Gastroesophageal sphincter (tissue), 4 donors: ENCODE measurements around the gene FOXN3. TPM values are rescaled to one million over a fixed set of nuclear protein-coding genes. Genes with fewer than 3 reads are reported as not detected.

Source experiments
- ATAC-seq: fragments of 150-250 bp; one replicate; pipeline ENCODE4 v1.9.1; 2016; ENCODE audit warnings: mild to moderate bottlenecking, moderate library complexity
- H3K27ac ChIP-seq, 4 donors: fragments of 200-600 bp; sonication (generic) in 3 of 4; 1 replicate in 3 of 4; 2 replicates in 1 of 4; pipeline ENCODE4 v1.5.1; 2016 to 2019
- H3K27me3 ChIP-seq: fragments of 200-600 bp; sonication (generic); one replicate; pipeline ENCODE4 v1.5.1; 2019
- H3K36me3 ChIP-seq, 2 donors: fragments of 200-600 bp; sonication (generic); one replicate each; pipeline ENCODE4 v1.5.1; 2019; ENCODE audit warnings: control low read depth in 1 of 2
- H3K4me1 ChIP-seq, 3 donors: fragments of 200-600 bp; sonication (generic); 1 replicate in 2 of 3; 2 replicates in 1 of 3; pipeline ENCODE4 v1.5.1; 2016 to 2019; ENCODE audit warnings: control low read depth in 2 of 3
- H3K4me3 ChIP-seq, 2 donors: fragments of 200-600 bp; sonication (generic); one replicate each; pipeline ENCODE4 v1.5.1; 2019; ENCODE audit warnings: mild to moderate bottlenecking in 1 of 2, moderate library complexity in 1 of 2
- H3K9me3 ChIP-seq, 3 donors: fragments of 200-600 bp; sonication (generic); one replicate each; pipeline ENCODE4 v1.5.1; 2017 to 2019; ENCODE audit warnings: control low read depth in 2 of 3
- CTCF ChIP-seq, 4 experiments: fragments of 200-600 bp in 2 of 4; fragments of 450-650 bp in 2 of 4; sonication (generic) in 1 of 4; IDR thresholded peaks; one replicate each; pipeline ENCODE4 v1.5.1; 2017 to 2019; ENCODE audit warnings: antibody characterized with exemption in 4 of 4, mild to moderate bottlenecking in 2 of 4, moderate library complexity in 2 of 4
- EP300 ChIP-seq: sonication (generic); formaldehyde crosslinking; IDR thresholded peaks from one replicate; pipeline ENCODE4 v1.6.1; 2017; ENCODE audit warnings: antibody characterized with exemption, mild to moderate bottlenecking
- POLR2A ChIP-seq, 2 donors: fragments of 450-650 bp; IDR thresholded peaks; one replicate each; pipeline ENCODE4 v1.6.1; 2017; ENCODE audit warnings: antibody characterized with exemption in 2 of 2, mild to moderate bottlenecking in 2 of 2, moderate library complexity in 1 of 2
- POLR2AphosphoS5 ChIP-seq: sonication (generic); formaldehyde crosslinking; IDR thresholded peaks from one replicate; pipeline ENCODE4 v1.6.1; 2017; ENCODE audit warnings: antibody characterized with exemption
- WGBS, 2 donors: methylation state at CpG; one replicate each; pipeline ENCODE4 v1.1.5; 2018; ENCODE audit warnings: low coverage in 1 of 2; 5-methylcytosine and 5-hydroxymethylcytosine counted together
- total RNA-seq, 4 donors: library from RNA; depleted of rRNA; stranded (reverse); fragments of >200 nt; gene quantifications; one replicate each; pipeline ENCODE4 v1.1.0, GENCODE V29; 2016

FOXN3 gene
- total RNA-seq, 4 donors from 2014 or later: 116 to 172 (median 136) TPM

GRCh38 chr14:89447182-89447944 is 30.3 kb upstream of the FOXN3 start:
- no peaks in the 10 kb centered on the region for H3K9me3 ChIP-seq
- 79 to 87% methylated on average over 8 to 10 of the region's 14 CpGs for WGBS, 2 donors
- ATAC-seq: no peak
- TF ChIP-seq EP300 (no peak), POLR2A (IDR thresholded peaks at IDR 0.05) (no peak), CTCF (IDR thresholded peaks at IDR 0.05) (no peak), POLR2AphosphoS5 (no peak)
- peaks cover 0 to 9% (median 0%) of the 10 kb centered on the region in 3 donors for H3K4me1 ChIP-seq
- no peak overlapping the region for H3K27ac ChIP-seq
- H3K36me3 ChIP-seq: no peaks in the 10 kb centered on the region
- H3K4me3 ChIP-seq: no peak overlapping the region
- no peaks in the 10 kb centered on the region for H3K27me3 ChIP-seq

- ATAC-seq: no peak
- Histone ChIP-seq H3K9me3 (no peaks in the 10 kb centered on the region), H3K36me3 (no peaks in the 10 kb centered on the region), H3K27ac (no peak overlapping the region), H3K4me3 (no peak overlapping the region), H3K27me3 (no peaks in the 10 kb centered on the region), H3K4me1 (peaks cover 0 to 9% (median 0%) of the 10 kb centered on the region in 3 donors)
- TF ChIP-seq POLR2AphosphoS5 (no peak), POLR2A (IDR thresholded peaks at IDR 0.05) (no peak), CTCF (IDR thresholded peaks at IDR 0.05) (no peak), EP300 (no peak)
- WGBS, 2 donors: 90% methylated on average over 2 of the region's 4 CpGs; no CpG with 5 or more reads in 1 of the 2 donors
Observed at GRCh38 chr14:89445273-89445973, 28.4 kb upstream of the FOXN3 start.

- Histone ChIP-seq H3K9me3 (no peaks in the 10 kb centered on the region), H3K27ac (no peak overlapping the region), H3K4me3 (no peak overlapping the region), H3K36me3 (no peaks in the 10 kb centered on the region), H3K27me3 (no peaks in the 10 kb centered on the region), H3K4me1 (peaks cover 0 to 9% (median 0%) of the 10 kb centered on the region in 3 donors)
- no peak for ATAC-seq
- 68 to 72% methylated on average over 5 to 6 of the region's 10 CpGs for WGBS, 2 donors
- no peak for TF ChIP-seq POLR2A (IDR thresholded peaks at IDR 0.05)
- no peak for TF ChIP-seq EP300
- no peak for TF ChIP-seq POLR2AphosphoS5
- no peak for TF ChIP-seq CTCF (IDR thresholded peaks at IDR 0.05)
Observed at GRCh38 chr14:89444516-89445125, 27.6 kb upstream of the FOXN3 start.

- no peak for ATAC-seq
- H3K27ac ChIP-seq: no peak overlapping the region
- no peak overlapping the region for H3K4me3 ChIP-seq
- TF ChIP-seq EP300 (no peak), POLR2AphosphoS5 (no peak), POLR2A (IDR thresholded peaks at IDR 0.05) (no peak), CTCF (IDR thresholded peaks at IDR 0.05) (no peak)
- H3K9me3 ChIP-seq: no peaks in the 10 kb centered on the region
- no peaks in the 10 kb centered on the region for H3K36me3 ChIP-seq
- H3K27me3 ChIP-seq: no peaks in the 10 kb centered on the region
- WGBS, 2 donors: 75 to 91% methylated on average over 3 of the region's 3 CpGs
- peaks cover 0 to 9% (median 0%) of the 10 kb centered on the region in 3 donors for H3K4me1 ChIP-seq
Observed at GRCh38 chr14:89444044-89444443, 27.0 kb upstream of the FOXN3 start.
